Measurements from ENCODE around the gene RICTOR. TPM values are rescaled to one million over a fixed set of nuclear protein-coding genes. Genes with fewer than 3 reads are reported as not detected.

RICTOR gene
- polyA plus RNA-seq, 3 donors: 3.5 to 12.8 (median 7.0) TPM

GRCh38 chr5:38941912-38942311 lies 132.3 kb downstream of the RICTOR start:
- H3K4me1 ChIP-seq (ENCODE audit: control insufficient read depth in 1 of 2, insufficient read depth in 2 of 2, low read length in 2 of 2): no peaks in the 10 kb centered on the region
- H3K36me3 ChIP-seq (replicated peaks in 1 of 2; ENCODE audit: control insufficient read depth in 1 of 2, insufficient read depth in 2 of 2, low read length in 2 of 2): peaks cover 73 to 93% of the 10 kb centered on the region in 2 donors
- Mint-ChIP-seq H3K4me3 (no peak overlapping the region), H3K36me3 (peaks cover 53 to 74% of the 10 kb centered on the region in 2 donors), H3K4me1 (no peaks in the 10 kb centered on the region), H3K9me3 (peaks cover 0 to 2% (median 0%) of the 10 kb centered on the region in 7 donors), H3K27ac (no peak overlapping the region), H3K27me3 (ENCODE audit: low read depth in 3 of 3) (no peaks in the 10 kb centered on the region)
- H3K9ac ChIP-seq (ENCODE audit: insufficient read depth, low read length, poor library complexity, severe bottlenecking): no peak overlapping the region
- no CpG with 5 or more reads among the region's 2 CpGs for WGBS (ENCODE audit: insufficient coverage)
- no peaks in the 10 kb centered on the region for H3K79me2 ChIP-seq (ENCODE audit: insufficient read depth, low read length)
- H3K9me3 ChIP-seq (replicated peaks in 1 of 2; ENCODE audit: control insufficient read depth in 1 of 2, insufficient read depth in 1 of 2, low read length in 2 of 2): no peaks in the 10 kb centered on the region
- intact Hi-C loops (cut with micrococcal nuclease): no loop called here
- no peak overlapping the region for H3K4me3 ChIP-seq (replicated peaks in 1 of 3; ENCODE audit: low read depth in 2 of 3, low read length in 3 of 3)
- H2AFZ ChIP-seq (ENCODE audit: insufficient read depth, low read depth, low read length, poor library complexity, severe bottlenecking): no peak overlapping the region
- H3K27me3 ChIP-seq (ENCODE audit: control insufficient read depth in 2 of 2, insufficient read depth in 2 of 2, low read length in 2 of 2): no peaks in the 10 kb centered on the region
- no peak for DNase-seq
- no peak for TF ChIP-seq CTCF (IDR thresholded peaks at IDR 0.05)
- H3K4me2 ChIP-seq (replicated peaks; ENCODE audit: extremely low read depth, low read length, poor library complexity, severe bottlenecking): no peak overlapping the region
- no peak overlapping the region for H3K27ac ChIP-seq (ENCODE audit: low read depth in 1 of 2, low read length in 2 of 2)
- no peaks in the 10 kb centered on the region for H4K20me1 ChIP-seq (ENCODE audit: insufficient read depth, low read length)

- Histone ChIP-seq H3K27ac (ENCODE audit: low read depth in 1 of 2, low read length in 2 of 2) (no peak overlapping the region), H3K4me3 (replicated peaks in 1 of 3; ENCODE audit: low read depth in 2 of 3, low read length in 3 of 3) (no peak overlapping the region), H3K4me1 (ENCODE audit: control insufficient read depth in 1 of 2, insufficient read depth in 2 of 2, low read length in 2 of 2) (no peaks in the 10 kb centered on the region), H3K9ac (ENCODE audit: insufficient read depth, low read length, poor library complexity, severe bottlenecking) (no peak overlapping the region), H2AFZ (ENCODE audit: insufficient read depth, low read depth, low read length, poor library complexity, severe bottlenecking) (no peak overlapping the region), H4K20me1 (ENCODE audit: insufficient read depth, low read length) (no peaks in the 10 kb centered on the region), H3K9me3 (replicated peaks in 1 of 2; ENCODE audit: control insufficient read depth in 1 of 2, insufficient read depth in 1 of 2, low read length in 2 of 2) (no peaks in the 10 kb centered on the region), H3K36me3 (replicated peaks in 1 of 2; ENCODE audit: control insufficient read depth in 1 of 2, insufficient read depth in 2 of 2, low read length in 2 of 2) (peaks cover 57 to 78% of the 10 kb centered on the region in 2 donors), H3K27me3 (ENCODE audit: control insufficient read depth in 2 of 2, insufficient read depth in 2 of 2, low read length in 2 of 2) (no peaks in the 10 kb centered on the region), H3K4me2 (replicated peaks; ENCODE audit: extremely low read depth, low read length, poor library complexity, severe bottlenecking) (no peak overlapping the region), H3K79me2 (ENCODE audit: insufficient read depth, low read length) (no peaks in the 10 kb centered on the region)
- Mint-ChIP-seq H3K27me3 (ENCODE audit: low read depth in 3 of 3) (no peaks in the 10 kb centered on the region), H3K36me3 (peaks cover 45 to 63% of the 10 kb centered on the region in 2 donors), H3K27ac (no peak overlapping the region), H3K4me3 (no peak overlapping the region), H3K9me3 (peaks cover 0 to 2% (median 0%) of the 10 kb centered on the region in 7 donors), H3K4me1 (no peaks in the 10 kb centered on the region)
- intact Hi-C loops (cut with micrococcal nuclease): no loop called here
- no CpG with 5 or more reads among the region's 2 CpGs for WGBS (ENCODE audit: insufficient coverage)
- TF ChIP-seq CTCF (IDR thresholded peaks at IDR 0.05): no peak
- DNase-seq: no peak
Measured at GRCh38 chr5:38940230-38940858, 133.9 kb downstream of the RICTOR start.

Data from CD14-positive monocyte (primary cell).